Anterior cingulate cortex (tissue), 58 donors: ENCODE data around the gene RCSD1.

Experiments used
- DNase-seq, 58 donors: peaks; one replicate each; lab custom pipeline; 2025; lab: John Stamatoyannopoulos, UW

The RCSD1 gene

GRCh38 chr1:167663002-167663772, 33.2 kb downstream of the RCSD1 start:
- DNase-seq, result peak in 27 of 58 donors; percentile 8 to 66 (median 31)

- DNase-seq, result no peak
These were observed 35.4 kb downstream of the RCSD1 start for GRCh38 chr1:167665469-167665868.

DNA sequence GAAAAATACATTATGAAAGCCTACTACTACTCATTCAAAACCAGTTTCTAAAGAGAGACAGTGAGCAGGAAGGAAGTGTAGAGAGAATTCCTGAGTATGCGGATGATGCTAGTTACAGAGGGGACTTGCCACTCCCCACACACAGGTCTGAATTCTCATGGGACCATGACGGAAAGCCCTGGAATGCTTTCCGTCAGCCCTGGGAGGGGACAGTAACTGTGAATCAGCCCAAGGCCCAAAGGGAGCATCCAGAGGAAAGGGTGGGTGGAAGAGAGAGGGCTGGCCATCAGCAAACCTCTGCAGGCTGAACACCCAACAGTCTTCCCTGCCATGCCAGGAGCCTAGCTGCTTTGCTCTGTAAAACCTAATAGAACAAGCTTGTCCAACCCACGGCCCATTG, 36.4 kb downstream of the RCSD1 start:
- no peak for DNase-seq

DNA sequence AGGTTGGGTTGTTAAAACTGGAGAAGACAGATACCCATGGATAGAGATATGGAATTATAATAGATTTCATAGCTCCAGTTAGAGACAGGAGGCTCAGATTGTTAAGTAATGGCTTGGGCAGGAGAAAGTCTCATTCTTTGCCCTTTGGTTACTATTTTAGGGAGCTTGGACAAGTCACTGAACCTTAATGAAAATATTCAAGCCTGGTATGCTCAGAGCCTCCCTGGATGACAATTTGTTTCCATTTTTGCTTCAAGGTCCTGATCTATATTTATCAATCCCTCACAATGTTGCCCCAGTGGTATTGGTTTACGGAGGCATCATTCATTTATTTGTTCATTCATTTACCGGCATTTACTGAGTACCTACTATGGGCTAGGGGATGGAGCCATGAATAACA, 37.5 kb downstream of the RCSD1 start:
- DNase-seq, result no peak

DNA sequence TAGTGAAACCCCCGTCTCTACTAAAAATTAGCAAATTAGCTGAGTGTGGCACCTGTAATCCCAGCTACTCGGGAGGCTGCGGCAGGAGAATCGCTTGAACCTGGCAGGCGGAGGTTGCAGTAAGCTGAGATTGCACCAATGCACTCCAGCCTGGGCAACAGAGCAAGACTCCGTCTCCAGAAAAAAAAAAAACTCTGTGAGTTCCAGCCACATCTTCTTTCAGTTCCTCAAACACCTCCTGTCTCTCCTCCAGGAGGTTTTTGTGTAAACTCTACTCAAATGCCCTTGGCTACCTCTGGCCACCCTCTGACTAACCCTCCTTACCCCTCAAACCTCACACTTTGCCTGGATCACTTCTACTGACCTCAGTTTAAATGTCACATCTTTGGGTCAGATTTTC, 38.1 kb downstream of the RCSD1 start:
- no peak for DNase-seq

DNA sequence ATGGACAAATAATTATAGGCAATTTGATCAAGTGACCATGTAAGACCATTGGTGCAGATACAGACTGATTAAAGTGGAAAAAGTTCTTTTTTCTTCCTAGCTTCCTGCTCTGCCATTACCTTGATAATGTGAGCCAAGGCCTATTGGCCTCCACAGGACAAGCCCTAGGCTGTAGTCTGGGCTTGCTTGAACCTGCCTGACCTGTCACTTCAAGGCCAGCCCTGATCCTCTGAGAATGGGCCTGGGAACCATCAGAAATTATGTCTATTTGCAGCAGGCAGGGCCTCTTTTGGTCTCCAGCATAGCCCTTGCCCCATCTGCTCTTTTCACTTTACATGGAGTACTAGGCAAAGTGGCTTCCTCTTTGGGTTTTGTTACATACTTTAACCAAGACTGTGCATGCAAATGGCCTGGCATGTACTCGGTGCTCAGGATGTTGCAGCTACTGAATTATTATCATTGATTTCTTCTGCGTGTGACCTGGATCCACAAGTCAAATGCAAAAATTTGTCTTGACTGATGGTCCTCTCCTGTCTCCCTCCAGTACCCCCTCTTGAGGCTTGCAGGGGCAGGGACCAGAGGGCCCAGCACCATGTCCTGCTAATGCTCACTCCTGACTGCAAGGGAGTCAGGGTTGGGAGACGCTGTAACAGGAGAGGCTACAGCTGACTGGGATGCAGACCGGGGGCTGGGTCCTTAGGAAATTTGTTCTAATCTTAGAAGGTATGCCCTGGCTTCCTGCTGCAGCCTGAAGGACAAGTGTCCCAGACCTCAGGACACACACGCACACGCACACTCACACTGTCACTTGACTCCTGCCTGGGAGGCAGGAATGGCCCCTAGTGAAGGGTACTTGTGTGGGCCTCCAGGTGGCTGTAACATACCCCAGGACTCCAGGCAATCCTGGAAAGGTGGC, 39.4 kb downstream of the RCSD1 start:
- DNase-seq, result no peak

GRCh38 chr1:167670563-167670962, 40.5 kb downstream of the RCSD1 start:
- DNase-seq, result no peak

DNA sequence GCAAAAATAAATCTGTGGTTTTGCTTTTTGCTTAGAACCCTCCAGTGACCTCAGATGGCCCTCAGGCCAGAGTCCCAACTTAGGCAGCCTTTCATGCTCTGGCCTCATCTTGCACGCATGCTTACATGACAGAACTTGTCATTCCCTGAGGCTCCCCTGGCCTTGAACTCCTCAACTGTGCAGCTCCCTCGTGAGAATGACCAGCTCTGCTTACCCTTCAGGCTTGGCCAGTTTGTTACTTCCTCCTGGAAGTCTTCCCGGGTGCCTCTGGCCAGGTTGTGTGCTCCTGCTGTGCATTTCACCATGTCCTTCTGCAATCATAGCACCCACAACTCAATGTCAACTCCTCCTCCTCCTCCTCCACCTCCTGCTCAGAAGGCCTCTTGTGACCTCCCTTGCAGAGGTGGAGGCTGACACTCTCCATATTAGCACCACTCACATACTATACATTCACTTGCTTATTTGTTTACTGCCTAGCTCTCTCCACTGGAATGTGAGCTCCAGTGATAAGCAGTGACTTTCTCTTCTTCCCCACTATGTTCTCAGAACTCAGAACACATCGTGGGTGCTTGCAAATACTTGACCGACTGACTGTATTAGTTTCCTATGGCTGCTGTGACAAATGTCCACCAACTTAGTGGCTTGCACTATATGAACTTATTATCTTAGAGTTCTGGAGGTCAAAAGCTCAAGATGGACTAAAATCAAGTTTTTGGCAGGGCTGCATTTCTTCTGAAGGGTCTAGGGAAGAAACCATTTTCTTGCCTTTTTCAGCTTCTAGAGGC, 41.9 kb downstream of the RCSD1 start:
- DNase-seq, result no peak

DNA sequence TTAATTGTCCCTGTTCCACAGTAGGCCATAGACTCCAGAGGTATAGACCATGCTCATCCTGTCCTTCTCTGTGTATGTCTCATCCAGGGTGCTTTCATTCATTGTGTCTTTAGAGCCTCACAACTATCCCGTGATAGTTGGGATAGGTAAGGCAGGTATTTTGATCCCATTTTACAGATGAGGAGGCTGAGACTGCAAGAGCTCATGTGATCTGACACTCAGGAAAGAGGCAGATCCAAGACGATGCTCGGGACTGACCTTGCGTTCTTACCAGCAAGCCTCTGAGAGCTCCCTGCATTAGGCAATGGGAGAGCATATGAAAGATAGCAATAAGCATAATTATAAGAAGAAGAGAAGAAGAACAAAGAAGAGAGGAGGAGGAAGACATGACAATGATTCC, 42.8 kb downstream of the RCSD1 start:
- DNase-seq, result no peak

GRCh38 chr1:167673265-167673664, 43.2 kb downstream of the RCSD1 start:
- no peak for DNase-seq

DNA sequence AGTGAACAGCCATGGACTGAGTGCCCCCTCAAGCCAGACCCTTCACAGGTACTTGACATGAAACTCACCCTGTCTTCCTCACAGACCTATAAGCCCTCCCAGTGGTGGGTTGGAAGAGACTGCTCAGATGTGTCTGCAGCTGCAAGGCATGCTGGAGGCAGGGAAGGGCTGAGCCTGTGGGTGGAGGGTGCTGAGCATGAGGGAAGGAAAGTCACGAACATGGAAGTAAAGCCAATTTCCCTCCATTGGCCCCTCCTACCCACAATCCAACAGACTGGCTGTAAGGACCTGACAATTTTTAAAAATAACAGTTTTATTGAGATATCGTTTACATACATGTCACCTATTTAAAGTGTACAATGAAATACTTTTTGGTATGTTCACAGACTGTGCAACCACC, 44.1 kb downstream of the RCSD1 start:
- no peak for DNase-seq

GRCh38 chr1:167675440-167675839, 45.4 kb downstream of the RCSD1 start:
- no peak for DNase-seq

DNA sequence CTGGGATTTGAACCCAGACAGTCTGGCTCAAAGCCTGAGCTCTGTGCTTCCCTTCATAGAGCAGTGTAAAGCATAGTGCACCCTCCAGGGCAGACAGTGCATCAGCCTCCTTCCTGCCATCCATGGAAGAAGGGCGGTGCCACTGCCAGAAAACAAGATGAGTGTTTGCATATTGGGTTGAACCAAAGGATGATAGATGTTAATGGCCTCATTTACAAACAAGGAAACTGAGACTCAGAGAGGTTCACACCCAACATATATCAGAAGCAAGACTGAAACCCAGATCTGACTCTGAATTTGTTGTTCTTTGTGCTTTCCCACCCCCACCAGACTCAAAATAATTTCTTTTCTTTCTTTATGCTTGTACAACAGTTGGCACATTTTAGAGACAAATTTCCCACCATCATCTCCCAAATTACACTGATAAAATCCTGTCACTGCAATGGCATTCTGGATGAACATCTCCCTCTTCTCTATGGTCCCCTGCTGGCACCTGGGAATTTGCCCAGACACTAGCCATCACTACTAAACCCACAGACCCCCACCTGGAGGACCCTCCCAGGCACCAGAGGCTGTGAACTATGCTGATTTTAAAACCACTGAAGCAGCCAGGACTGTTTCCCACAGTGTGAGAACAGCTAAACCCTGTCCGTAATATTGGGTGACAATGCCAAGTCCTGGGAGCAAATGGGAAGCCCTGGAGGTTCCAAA, 46.3 kb downstream of the RCSD1 start:
- DNase-seq, result no peak

DNA sequence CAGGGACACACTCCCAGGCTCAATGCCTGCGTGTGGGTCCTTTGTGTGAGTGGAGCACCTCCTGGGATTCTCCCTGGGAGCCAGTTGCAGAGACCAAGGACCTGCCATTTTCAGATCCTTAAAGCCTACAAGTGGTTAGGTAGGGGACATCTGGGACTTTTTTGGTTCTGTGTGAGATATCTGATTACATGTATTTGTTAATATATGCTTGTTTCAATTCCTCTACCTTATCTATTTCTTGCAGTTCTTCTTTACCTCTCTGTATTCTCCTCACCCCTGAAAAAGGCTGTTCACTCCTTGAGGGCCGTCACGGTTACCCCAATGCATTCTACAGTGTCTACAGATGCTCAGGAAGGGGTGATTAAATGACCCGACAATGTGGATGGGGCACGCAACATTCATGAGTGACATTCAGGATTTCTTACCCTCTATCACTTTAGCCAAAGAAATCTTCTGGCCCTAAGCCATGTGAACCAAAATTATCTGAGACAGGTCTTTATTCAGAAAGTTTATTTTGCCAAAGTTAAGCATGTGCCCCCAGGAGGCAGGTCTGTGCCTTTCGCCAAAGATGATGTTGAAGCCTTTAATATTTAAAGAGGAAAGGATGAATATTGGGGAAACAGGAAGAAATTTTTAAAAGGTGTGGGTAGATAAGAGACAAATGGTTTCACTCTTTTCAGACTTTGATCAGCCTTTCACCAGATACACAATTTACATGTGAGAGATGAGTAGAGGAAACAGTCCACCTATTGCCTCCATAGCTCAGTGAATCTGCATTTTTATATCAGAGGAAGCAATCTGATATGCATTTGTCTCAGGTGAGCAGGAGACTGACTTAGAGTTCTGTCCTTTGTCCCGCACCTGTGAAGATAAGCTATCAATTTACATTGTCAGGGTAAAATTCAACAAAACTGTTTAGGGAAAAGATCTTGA, 47.1 kb downstream of the RCSD1 start:
- DNase-seq, result no peak

- no peak for DNase-seq
These were observed 48.4 kb downstream of the RCSD1 start for GRCh38 chr1:167678422-167678821.

- no peak for DNase-seq
These were observed 48.8 kb downstream of the RCSD1 start for GRCh38 chr1:167678838-167679237.

- peak in 3 of 58 donors; percentile 5 to 24 (median 22) for DNase-seq
These were observed 49.7 kb downstream of the RCSD1 start for GRCh38 chr1:167679714-167680113.

GRCh38 chr1:167681024-167681423, 51.0 kb downstream of the RCSD1 start:
- no peak for DNase-seq
